ENCODE data around the gene CFAP65. TPM values are rescaled to one million over a fixed set of nuclear protein-coding genes. Genes with fewer than 3 reads are reported as not detected.
A peak's percentile ranks its signal among the peaks of the same experiment; 100 is the strongest.

Gene CFAP65
- total and polyA plus RNA-seq, 9 of the 15 experiments (the other 6 are each of a cell fraction or from before 2014, with no cell fraction given), result not detected

- TF ChIP-seq ZNF431 (CRISPR knock-in tag; IDR thresholded peaks at IDR 0.05) (0 out of 2 replicates have a peak, but pooled peaks have one; percentile 28), TRIM28 (IDR thresholded peaks at IDR 0.05) (no peak), KAT2B (IDR thresholded peaks at IDR 0.05; ENCODE audit: low read depth, low read length) (no peak), BRD9 (IDR thresholded peaks at IDR 0.05; ENCODE audit: low read depth, partially characterized antibody) (no peak), SOX6 (IDR thresholded peaks at IDR 0.05) (no peak), TSC22D4 (tag; IDR thresholded peaks at IDR 0.05) (no peak), HMG20B (CRISPR knock-in tag; IDR thresholded peaks at IDR 0.05) (no peak), ZNF253 (CRISPR knock-in tag; conservative IDR thresholded peaks at IDR 0.05) (no peak), CXXC5 (CRISPR knock-in tag; IDR thresholded peaks at IDR 0.05) (peak; percentile 28; the same call in 1 of the 2 replicates), L3MBTL2 (IDR thresholded peaks at IDR 0.05) (no peak), IRF2 (CRISPR knock-in tag; IDR thresholded peaks at IDR 0.05) (no peak), E2F6 (IDR thresholded peaks at IDR 0.05; ENCODE audit: borderline replicate concordance in 1 of 2, extremely low read depth in 1 of 2, insufficient read depth in 1 of 2, insufficient read length in 1 of 2, low read depth in 1 of 2, low read length in 1 of 2, poor library complexity in 1 of 2, severe bottlenecking in 1 of 2) (peak in 1 of 2 experiments; percentile 42), ARID4B (CRISPR knock-in tag; IDR thresholded peaks at IDR 0.05) (no peak), ZNF263 (CRISPR knock-in tag; IDR thresholded peaks at IDR 0.05; ENCODE audit: borderline replicate concordance) (peak; percentile 85), SNRNP70 (optimal IDR thresholded peaks at IDR 0.05; ENCODE audit: low read depth, low read length) (no peak), THRA (IDR thresholded peaks at IDR 0.05) (no peak), MEF2D (tag; conservative IDR thresholded peaks at IDR 0.05; ENCODE audit: low read depth) (no peak)
These were observed 55.8 kb downstream of the CFAP65 start (continued) for GRCh38 chr2:218985325-218986091.

Data from K562 (cell line).